ENCODE results near the gene SPARC.
A peak's percentile ranks its signal among the peaks of the same experiment; 100 is the strongest.

The SPARC gene

GRCh38 chr5:151631941-151632340 lies 54.8 kb downstream of the SPARC start:
- no peak overlapping the region for H2BK5ac ChIP-seq (ENCODE audit: low read length)
- no peaks in the 10 kb centered on the region for H3K79me2 ChIP-seq (ENCODE audit: control insufficient read depth, insufficient read depth, low read length)
- H3K4ac ChIP-seq (ENCODE audit: low read depth, low read length): no peak overlapping the region
- no peaks in the 10 kb centered on the region for H3K27me3 ChIP-seq (ENCODE audit: insufficient read depth, low read length, poor library complexity)
- H2BK120ac ChIP-seq (ENCODE audit: low read depth, low read length): no peak overlapping the region
- H3K27ac ChIP-seq (ENCODE audit: low read depth, low read length): no peak overlapping the region
- no peak overlapping the region for H2AK5ac ChIP-seq (ENCODE audit: low read length)
- H3K18ac ChIP-seq (ENCODE audit: low read length): no peak overlapping the region
- H4K8ac ChIP-seq (ENCODE audit: low read depth, low read length): no peak overlapping the region
- H3K4me3 ChIP-seq (ENCODE audit: low read length): no peak overlapping the region
- no peak overlapping the region for H3K23ac ChIP-seq (ENCODE audit: low read length)
- H2BK15ac ChIP-seq (replicated peaks; ENCODE audit: low read depth): no peak overlapping the region
- no peak for DNase-seq
- no peak overlapping the region for H4K5ac ChIP-seq (ENCODE audit: low read length)
- WGBS (ENCODE audit: extremely low coverage, insufficient coverage, low lambda C conversion rate): no CpG with 5 or more reads among the region's 5 CpGs
- H3K9ac ChIP-seq (ENCODE audit: low read length): no peak overlapping the region
- H3K4me1 ChIP-seq (ENCODE audit: control insufficient read depth, low read depth, low read length): no peaks in the 10 kb centered on the region
- H3K4me2 ChIP-seq (ENCODE audit: low read length): no peak overlapping the region
- no peak overlapping the region for H3K56ac ChIP-seq (ENCODE audit: low read length)
- no peaks in the 10 kb centered on the region for H3K79me1 ChIP-seq (ENCODE audit: low read length)
- H3K36me3 ChIP-seq (ENCODE audit: control insufficient read depth, insufficient read depth, low read length): no peaks in the 10 kb centered on the region

GRCh38 chr5:151630088-151630487 lies 56.6 kb downstream of the SPARC start:
- no peak overlapping the region for H3K18ac ChIP-seq (ENCODE audit: low read length)
- no peaks in the 10 kb centered on the region for H3K79me2 ChIP-seq (ENCODE audit: control insufficient read depth, insufficient read depth, low read length)
- H3K4me1 ChIP-seq (ENCODE audit: control insufficient read depth, low read depth, low read length): no peaks in the 10 kb centered on the region
- H4K5ac ChIP-seq (ENCODE audit: low read length): no peak overlapping the region
- H3K79me1 ChIP-seq (ENCODE audit: low read length): no peaks in the 10 kb centered on the region
- H3K36me3 ChIP-seq (ENCODE audit: control insufficient read depth, insufficient read depth, low read length): no peaks in the 10 kb centered on the region
- H3K23ac ChIP-seq (ENCODE audit: low read length): no peak overlapping the region
- no peak overlapping the region for H3K56ac ChIP-seq (ENCODE audit: low read length)
- no peak overlapping the region for H3K4me3 ChIP-seq (ENCODE audit: low read length)
- no peak overlapping the region for H3K27ac ChIP-seq (ENCODE audit: low read depth, low read length)
- H2BK15ac ChIP-seq (replicated peaks; ENCODE audit: low read depth): no peak overlapping the region
- no peaks in the 10 kb centered on the region for H3K27me3 ChIP-seq (ENCODE audit: insufficient read depth, low read length, poor library complexity)
- no peak overlapping the region for H3K4ac ChIP-seq (ENCODE audit: low read depth, low read length)
- no peak overlapping the region for H2BK5ac ChIP-seq (ENCODE audit: low read length)
- H2BK120ac ChIP-seq (ENCODE audit: low read depth, low read length): no peak overlapping the region
- H3K4me2 ChIP-seq (ENCODE audit: low read length): no peak overlapping the region
- DNase-seq: no peak
- H3K9ac ChIP-seq (ENCODE audit: low read length): no peak overlapping the region
- no peak overlapping the region for H4K8ac ChIP-seq (ENCODE audit: low read depth, low read length)
- H2AK5ac ChIP-seq (ENCODE audit: low read length): no peak overlapping the region

GRCh38 chr5:151628112-151628823 lies 58.4 kb downstream of the SPARC start:
- Histone ChIP-seq H3K79me1 (ENCODE audit: low read length) (no peaks in the 10 kb centered on the region), H2BK5ac (ENCODE audit: low read length) (no peak overlapping the region), H4K5ac (ENCODE audit: low read length) (no peak overlapping the region), H3K4me1 (ENCODE audit: control insufficient read depth, low read depth, low read length) (no peaks in the 10 kb centered on the region), H3K9ac (ENCODE audit: low read length) (no peak overlapping the region), H2AK5ac (ENCODE audit: low read length) (no peak overlapping the region), H3K79me2 (ENCODE audit: control insufficient read depth, insufficient read depth, low read length) (no peaks in the 10 kb centered on the region), H3K27me3 (ENCODE audit: insufficient read depth, low read length, poor library complexity) (no peaks in the 10 kb centered on the region), H3K4ac (ENCODE audit: low read depth, low read length) (no peak overlapping the region), H3K4me3 (ENCODE audit: low read length) (no peak overlapping the region), H3K56ac (ENCODE audit: low read length) (no peak overlapping the region), H4K8ac (ENCODE audit: low read depth, low read length) (no peak overlapping the region), H2BK15ac (replicated peaks; ENCODE audit: low read depth) (no peak overlapping the region), H3K4me2 (ENCODE audit: low read length) (no peak overlapping the region), H3K27ac (ENCODE audit: low read depth, low read length) (no peak overlapping the region), H2BK120ac (ENCODE audit: low read depth, low read length) (no peak overlapping the region), H3K18ac (ENCODE audit: low read length) (no peak overlapping the region), H3K36me3 (ENCODE audit: control insufficient read depth, insufficient read depth, low read length) (no peaks in the 10 kb centered on the region), H3K23ac (ENCODE audit: low read length) (no peak overlapping the region)
- no peak for DNase-seq
- no CpG with 5 or more reads among the region's 7 CpGs for WGBS (ENCODE audit: extremely low coverage, insufficient coverage, low lambda C conversion rate)

GRCh38 chr5:151627650-151628049 lies 59.1 kb downstream of the SPARC start:
- no peak overlapping the region for H3K23ac ChIP-seq (ENCODE audit: low read length)
- H2BK5ac ChIP-seq (ENCODE audit: low read length): no peak overlapping the region
- H2BK15ac ChIP-seq (replicated peaks; ENCODE audit: low read depth): no peak overlapping the region
- no peak overlapping the region for H3K56ac ChIP-seq (ENCODE audit: low read length)
- no peak overlapping the region for H4K8ac ChIP-seq (ENCODE audit: low read depth, low read length)
- no peak overlapping the region for H3K18ac ChIP-seq (ENCODE audit: low read length)
- H3K4me3 ChIP-seq (ENCODE audit: low read length): no peak overlapping the region
- H4K5ac ChIP-seq (ENCODE audit: low read length): no peak overlapping the region
- H3K79me1 ChIP-seq (ENCODE audit: low read length): no peaks in the 10 kb centered on the region
- no peak overlapping the region for H3K9ac ChIP-seq (ENCODE audit: low read length)
- no peak overlapping the region for H3K4me2 ChIP-seq (ENCODE audit: low read length)
- H3K4me1 ChIP-seq (ENCODE audit: control insufficient read depth, low read depth, low read length): no peaks in the 10 kb centered on the region
- H3K4ac ChIP-seq (ENCODE audit: low read depth, low read length): no peak overlapping the region
- H3K27ac ChIP-seq (ENCODE audit: low read depth, low read length): no peak overlapping the region
- DNase-seq: no peak
- WGBS (ENCODE audit: extremely low coverage, insufficient coverage, low lambda C conversion rate): no CpG with 5 or more reads among the region's 6 CpGs
- no peaks in the 10 kb centered on the region for H3K79me2 ChIP-seq (ENCODE audit: control insufficient read depth, insufficient read depth, low read length)
- no peak overlapping the region for H2BK120ac ChIP-seq (ENCODE audit: low read depth, low read length)
- H3K36me3 ChIP-seq (ENCODE audit: control insufficient read depth, insufficient read depth, low read length): no peaks in the 10 kb centered on the region
- H3K27me3 ChIP-seq (ENCODE audit: insufficient read depth, low read length, poor library complexity): no peaks in the 10 kb centered on the region
- no peak overlapping the region for H2AK5ac ChIP-seq (ENCODE audit: low read length)

GRCh38 chr5:151625285-151625684 lies 61.4 kb downstream of the SPARC start:
- H3K4me3 ChIP-seq (ENCODE audit: low read length): no peak overlapping the region
- H3K4me1 ChIP-seq (ENCODE audit: control insufficient read depth, low read depth, low read length): peaks cover 2% of the 10 kb centered on the region
- H4K8ac ChIP-seq (ENCODE audit: low read depth, low read length): no peak overlapping the region
- DNase-seq: no peak
- H3K23ac ChIP-seq (ENCODE audit: low read length): no peak overlapping the region
- H2BK5ac ChIP-seq (ENCODE audit: low read length): no peak overlapping the region
- H3K27me3 ChIP-seq (ENCODE audit: insufficient read depth, low read length, poor library complexity): no peaks in the 10 kb centered on the region
- H3K56ac ChIP-seq (ENCODE audit: low read length): no peak overlapping the region
- H3K27ac ChIP-seq (ENCODE audit: low read depth, low read length): no peak overlapping the region
- H3K18ac ChIP-seq (ENCODE audit: low read length): no peak overlapping the region
- H3K9ac ChIP-seq (ENCODE audit: low read length): no peak overlapping the region
- no peak overlapping the region for H4K5ac ChIP-seq (ENCODE audit: low read length)
- no peak overlapping the region for H3K4ac ChIP-seq (ENCODE audit: low read depth, low read length)
- H2BK120ac ChIP-seq (ENCODE audit: low read depth, low read length): no peak overlapping the region
- H3K4me2 ChIP-seq (ENCODE audit: low read length): no peak overlapping the region
- WGBS (ENCODE audit: extremely low coverage, insufficient coverage, low lambda C conversion rate): no CpG with 5 or more reads among the region's 9 CpGs
- no peak overlapping the region for H2BK15ac ChIP-seq (replicated peaks; ENCODE audit: low read depth)
- no peaks in the 10 kb centered on the region for H3K36me3 ChIP-seq (ENCODE audit: control insufficient read depth, insufficient read depth, low read length)
- no peak overlapping the region for H2AK5ac ChIP-seq (ENCODE audit: low read length)
- H3K79me2 ChIP-seq (ENCODE audit: control insufficient read depth, insufficient read depth, low read length): no peaks in the 10 kb centered on the region
- H3K79me1 ChIP-seq (ENCODE audit: low read length): no peaks in the 10 kb centered on the region

GRCh38 chr5:151624476-151624875 lies 62.2 kb downstream of the SPARC start:
- Histone ChIP-seq H3K56ac (ENCODE audit: low read length) (no peak overlapping the region), H4K8ac (ENCODE audit: low read depth, low read length) (no peak overlapping the region), H2BK15ac (replicated peaks; ENCODE audit: low read depth) (no peak overlapping the region), H3K27ac (ENCODE audit: low read depth, low read length) (no peak overlapping the region), H3K79me2 (ENCODE audit: control insufficient read depth, insufficient read depth, low read length) (no peaks in the 10 kb centered on the region), H2BK5ac (ENCODE audit: low read length) (no peak overlapping the region), H3K36me3 (ENCODE audit: control insufficient read depth, insufficient read depth, low read length) (no peaks in the 10 kb centered on the region), H3K4me1 (ENCODE audit: control insufficient read depth, low read depth, low read length) (peaks cover 9% of the 10 kb centered on the region), H3K4me3 (ENCODE audit: low read length) (no peak overlapping the region), H3K4me2 (ENCODE audit: low read length) (no peak overlapping the region), H4K5ac (ENCODE audit: low read length) (no peak overlapping the region), H3K4ac (ENCODE audit: low read depth, low read length) (no peak overlapping the region), H2BK120ac (ENCODE audit: low read depth, low read length) (no peak overlapping the region), H3K9ac (ENCODE audit: low read length) (no peak overlapping the region), H3K27me3 (ENCODE audit: insufficient read depth, low read length, poor library complexity) (no peaks in the 10 kb centered on the region), H3K18ac (ENCODE audit: low read length) (no peak overlapping the region), H2AK5ac (ENCODE audit: low read length) (no peak overlapping the region), H3K79me1 (ENCODE audit: low read length) (no peaks in the 10 kb centered on the region), H3K23ac (ENCODE audit: low read length) (peak overlapping the region; percentile 30)
- no CpG with 5 or more reads among the region's 8 CpGs for WGBS (ENCODE audit: extremely low coverage, insufficient coverage, low lambda C conversion rate)
- DNase-seq: no peak
